NCI-H187 (cell line): ENCODE measurements around the gene NAGLU.
"Not testable (repeated sequence)": the region's sequence is repeated elsewhere in the genome, so short reads cannot be mapped to it uniquely, and the experiment has no call there.

Experiments
- DNase-seq, 2 experiments: peaks; one replicate each; lab custom pipeline; 2025; lab: John Stamatoyannopoulos, UW

The NAGLU gene

DNA sequence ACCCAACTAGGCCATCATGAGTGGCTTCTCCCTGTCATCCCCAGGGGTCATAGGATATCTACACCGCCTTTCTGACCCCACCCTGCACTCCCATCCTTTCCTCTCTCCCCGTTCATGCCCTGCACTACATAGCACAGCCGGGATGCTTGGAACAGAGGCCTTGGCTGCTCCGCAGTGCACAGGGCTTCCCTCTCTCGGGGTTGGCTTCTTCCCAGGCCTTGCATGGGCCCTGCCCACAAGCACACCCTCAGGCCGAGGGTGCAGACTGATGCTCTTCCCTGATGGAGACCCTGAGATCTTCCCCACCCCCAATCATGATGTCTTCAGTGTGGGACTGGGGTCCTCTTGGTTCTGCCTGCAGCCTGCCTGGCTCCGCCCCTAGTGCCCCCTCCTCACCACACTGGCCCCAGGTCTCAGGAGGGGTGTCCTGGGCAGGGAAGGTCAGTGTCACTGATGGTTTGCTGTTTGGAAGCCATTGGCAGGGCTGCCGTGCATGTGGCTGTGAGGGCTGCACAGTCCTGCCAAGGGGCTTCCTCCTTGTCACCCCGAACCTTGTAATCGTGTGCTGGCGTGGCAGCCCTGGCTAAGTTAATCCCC lies 14.3 kb upstream of the NAGLU start:
- no peak for DNase-seq

GRCh38 chr17:42522263-42522790 lies 13.7 kb upstream of the NAGLU start:
- no peak for DNase-seq

DNA sequence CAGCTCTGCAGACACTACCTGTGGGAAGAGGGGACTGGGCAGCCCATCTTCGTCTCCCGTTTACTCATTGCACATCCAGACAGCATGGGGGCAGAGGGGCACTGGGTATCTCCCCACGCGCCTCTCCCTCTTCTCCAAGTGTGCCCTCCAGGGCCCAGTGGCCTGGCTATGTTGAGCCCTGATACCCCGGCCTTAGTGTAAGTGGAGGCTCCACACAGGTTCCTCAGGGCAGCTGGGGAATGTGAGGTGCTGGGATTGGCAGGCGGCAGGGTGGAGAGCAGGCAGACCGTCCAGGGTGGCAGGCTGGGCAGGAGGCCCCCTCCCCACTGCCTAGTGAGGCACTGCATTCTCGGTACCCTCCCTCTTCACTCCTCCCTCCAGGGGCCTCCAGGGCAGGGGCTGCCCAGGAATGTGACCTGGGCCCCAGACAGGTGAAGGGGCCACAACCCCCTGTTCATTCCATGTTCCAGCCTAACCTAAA lies 13.2 kb upstream of the NAGLU start:
- DNase-seq: no peak

DNA sequence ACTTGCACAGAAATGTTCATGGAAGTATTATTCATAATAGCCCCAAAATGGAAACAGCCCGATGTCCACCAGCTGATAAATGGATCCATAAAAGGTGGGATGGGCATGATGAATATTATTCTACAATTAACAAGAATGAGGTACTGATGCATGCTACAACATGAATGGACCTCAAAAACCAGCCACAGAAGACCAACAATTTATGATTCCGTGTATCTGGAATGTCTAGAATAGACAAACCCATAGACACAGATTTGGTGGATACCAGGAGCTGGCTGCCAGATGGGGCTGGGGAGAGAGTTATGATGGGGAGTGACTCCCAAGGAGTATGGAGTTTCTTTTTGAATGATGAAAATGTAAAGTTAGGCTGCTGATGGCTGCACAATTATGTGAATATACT lies 10.8 kb upstream of the NAGLU start:
- DNase-seq: no peak

DNA sequence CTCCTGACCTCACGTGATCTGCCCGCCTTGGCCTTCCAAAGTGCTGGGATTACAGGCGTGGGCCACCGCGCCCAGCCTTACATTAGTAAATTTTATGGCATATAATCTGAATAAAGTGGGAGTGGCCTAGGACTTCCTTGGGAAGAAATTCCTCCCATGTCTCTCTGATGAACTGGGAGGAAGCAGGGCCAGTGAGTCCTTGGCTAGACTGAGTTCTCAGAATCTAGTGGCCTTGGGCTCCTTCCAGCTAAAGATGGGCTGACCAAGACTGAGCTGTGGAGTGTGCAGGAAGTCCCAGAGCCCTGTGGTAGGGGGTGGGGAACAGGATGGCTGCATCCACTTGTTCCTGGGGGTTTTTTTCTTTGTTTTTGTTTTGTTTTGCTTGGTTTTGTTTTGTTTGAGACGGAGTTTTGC lies 10.0 kb upstream of the NAGLU start:
- DNase-seq: no peak

- no peak for DNase-seq
These were observed 8.1 kb upstream of the NAGLU start for GRCh38 chr17:42527932-42528331.

GRCh38 chr17:42529061-42529460 lies 7.0 kb upstream of the NAGLU start:
- DNase-seq: no peak

- DNase-seq: no peak
These were observed 5.0 kb upstream of the NAGLU start for GRCh38 chr17:42530952-42531454.

DNA sequence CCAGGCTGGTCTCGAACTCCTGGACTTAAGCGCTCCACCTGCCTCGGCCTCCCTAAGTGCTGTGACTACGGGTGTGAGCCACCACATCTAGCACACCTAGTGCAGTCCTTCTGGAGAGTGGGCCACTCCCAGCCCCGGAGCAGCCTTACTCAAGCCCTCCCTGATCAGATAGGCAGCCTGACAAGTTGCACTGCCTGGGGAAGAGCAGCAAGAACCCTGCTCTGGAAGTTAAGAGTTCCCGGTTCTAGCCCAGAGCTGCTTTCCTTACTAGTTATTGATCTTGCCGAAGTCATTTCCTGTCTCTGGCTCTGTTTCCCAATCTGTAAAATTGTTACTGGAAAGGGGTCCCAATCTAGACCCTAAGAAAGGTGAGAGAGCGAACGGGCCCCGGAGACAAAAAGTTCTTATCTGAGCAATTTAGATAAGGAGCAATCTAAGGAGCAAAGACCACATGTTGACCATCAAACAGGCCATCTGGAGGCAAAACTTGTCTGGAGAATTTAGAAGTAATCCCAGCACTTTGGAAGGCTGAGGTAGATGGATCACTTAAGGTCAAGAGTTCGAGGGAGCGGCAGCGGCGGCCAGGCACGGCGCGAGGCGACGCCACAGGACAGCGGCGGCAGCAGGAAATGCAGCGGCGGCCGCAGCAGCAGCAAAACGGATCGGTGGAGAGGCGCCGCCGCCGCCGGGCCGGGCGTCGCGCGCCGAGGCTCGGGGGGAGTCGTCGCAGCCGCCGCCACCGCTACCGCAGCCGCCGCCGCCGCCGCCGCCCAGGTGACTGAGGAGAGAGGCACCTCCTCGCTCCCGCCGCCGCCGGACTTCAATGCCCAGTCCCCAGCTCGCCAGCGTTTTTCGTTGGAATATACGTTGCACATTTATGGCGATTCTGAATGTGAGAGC lies 4.3 kb upstream of the NAGLU start:
- DNase-seq: no peak

DNA sequence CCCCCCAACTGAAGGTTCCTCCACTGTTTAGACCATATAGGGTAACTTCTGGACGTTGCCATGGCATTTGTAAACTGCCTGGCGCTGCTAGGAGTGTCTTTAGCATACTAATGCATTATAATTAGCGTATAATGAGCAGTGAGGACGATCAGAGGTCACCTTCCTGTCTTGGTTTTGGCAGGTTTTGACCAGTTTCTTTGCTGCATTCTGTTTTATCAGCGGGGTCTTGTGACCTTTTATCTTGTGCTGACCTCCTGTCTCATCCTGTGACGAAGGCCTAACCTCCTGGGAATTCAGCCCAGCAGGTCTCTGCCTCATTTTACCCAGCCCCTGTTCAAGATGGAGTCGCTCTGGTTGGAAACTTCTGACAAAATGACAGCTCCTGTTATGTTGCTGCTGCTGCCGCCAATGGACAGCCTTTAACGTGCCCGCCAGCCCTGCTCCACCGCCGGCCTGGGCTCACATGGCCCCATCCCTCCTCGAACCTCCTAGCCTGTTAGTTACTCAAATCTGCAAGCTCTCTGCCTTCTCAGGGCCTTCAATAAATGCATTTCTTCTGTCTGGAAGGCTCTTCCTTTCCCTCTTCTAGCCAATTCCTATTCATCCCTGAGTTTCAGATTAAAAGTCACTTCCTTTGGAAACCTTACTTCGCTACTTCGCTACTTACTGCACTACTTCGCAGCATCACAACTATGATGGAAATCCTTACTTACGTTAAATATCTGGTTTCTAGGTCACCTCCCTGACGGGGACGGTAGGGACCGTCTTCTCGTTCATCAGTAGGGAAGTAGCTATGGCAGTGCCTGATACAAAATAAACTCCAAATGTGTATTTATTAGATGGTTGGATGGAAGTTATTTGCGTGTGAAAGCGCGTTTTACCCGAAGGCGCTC lies 640 bp upstream of the NAGLU start:
- DNase-seq: no peak

- peak in 1 of 2 experiments; percentile 66 for DNase-seq
These were observed 523 bp downstream of the NAGLU start for GRCh38 chr17:42536372-42537155.

GRCh38 chr17:42537156-42537805 lies 1.2 kb downstream of the NAGLU start:
- DNase-seq: no peak

GRCh38 chr17:42537826-42538451 lies 1.9 kb downstream of the NAGLU start:
- DNase-seq: no peak

GRCh38 chr17:42538482-42538881 lies 2.4 kb downstream of the NAGLU start:
- no peak for DNase-seq

GRCh38 chr17:42540558-42540957 lies 4.5 kb downstream of the NAGLU start:
- not testable (repeated sequence) for DNase-seq

GRCh38 chr17:42541041-42541833 lies 5.2 kb downstream of the NAGLU start:
- DNase-seq: no peak

DNA sequence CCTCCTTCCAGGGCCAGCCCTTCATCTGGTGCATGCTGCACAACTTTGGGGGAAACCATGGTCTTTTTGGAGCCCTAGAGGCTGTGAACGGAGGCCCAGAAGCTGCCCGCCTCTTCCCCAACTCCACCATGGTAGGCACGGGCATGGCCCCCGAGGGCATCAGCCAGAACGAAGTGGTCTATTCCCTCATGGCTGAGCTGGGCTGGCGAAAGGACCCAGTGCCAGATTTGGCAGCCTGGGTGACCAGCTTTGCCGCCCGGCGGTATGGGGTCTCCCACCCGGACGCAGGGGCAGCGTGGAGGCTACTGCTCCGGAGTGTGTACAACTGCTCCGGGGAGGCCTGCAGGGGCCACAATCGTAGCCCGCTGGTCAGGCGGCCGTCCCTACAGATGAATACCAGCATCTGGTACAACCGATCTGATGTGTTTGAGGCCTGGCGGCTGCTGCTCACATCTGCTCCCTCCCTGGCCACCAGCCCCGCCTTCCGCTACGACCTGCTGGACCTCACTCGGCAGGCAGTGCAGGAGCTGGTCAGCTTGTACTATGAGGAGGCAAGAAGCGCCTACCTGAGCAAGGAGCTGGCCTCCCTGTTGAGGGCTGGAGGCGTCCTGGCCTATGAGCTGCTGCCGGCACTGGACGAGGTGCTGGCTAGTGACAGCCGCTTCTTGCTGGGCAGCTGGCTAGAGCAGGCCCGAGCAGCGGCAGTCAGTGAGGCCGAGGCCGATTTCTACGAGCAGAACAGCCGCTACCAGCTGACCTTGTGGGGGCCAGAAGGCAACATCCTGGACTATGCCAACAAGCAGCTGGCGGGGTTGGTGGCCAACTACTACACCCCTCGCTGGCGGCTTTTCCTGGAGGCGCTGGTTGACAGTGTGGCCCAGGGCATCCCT lies 7.4 kb downstream of the NAGLU start:
- DNase-seq: no peak

- DNase-seq: no peak
These were observed 8.8 kb downstream of the NAGLU start for GRCh38 chr17:42544874-42545283.
